Right lobe of liver (tissue), 4 donors: ENCODE measurements around the gene TNIK.

Source experiments
- POLR2A ChIP-seq: fragments of 450-650 bp; IDR thresholded peaks from one replicate; pipeline ENCODE4 v1.6.1; 2017; ENCODE audit warnings: antibody characterized with exemption, mild to moderate bottlenecking
- TF ChIP-seq, protein P1 (sequence below), 4 donors: fragments of 200-600 bp in 3 of 4; fragments of 450-650 bp in 1 of 4; IDR thresholded peaks; one replicate each; pipeline versions ENCODE4 v1.5.1 to v1.8.0; 2016 to 2022; ENCODE audit warnings: antibody characterized with exemption in 4 of 4, mild to moderate bottlenecking in 2 of 4
- donor health status: DM: no; HTN: no; CAD: no.
- donor health status: DM: no; HTN: no; CAD: no.
- donor health status: DM: no; HTN: yes; CAD: no.

DNA sequence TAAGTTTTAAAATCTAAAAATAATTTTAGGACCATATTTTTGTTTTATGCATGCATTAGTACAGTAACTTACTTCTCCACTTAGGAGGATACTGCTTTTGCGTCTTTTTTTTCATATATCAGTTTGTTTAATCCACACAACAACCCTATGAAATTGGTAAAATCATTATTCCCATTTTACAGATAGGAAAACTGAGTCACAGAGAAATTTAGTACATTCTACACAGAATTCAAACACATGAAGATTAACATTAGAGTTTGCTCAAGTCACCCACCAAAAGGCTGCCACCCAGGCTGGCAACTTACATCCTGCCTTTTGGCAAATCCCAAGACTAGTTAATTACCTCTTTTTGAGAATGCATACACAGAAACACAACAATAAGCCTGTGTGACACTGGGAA lies 28.7 kb downstream of the TNIK start:
- TF ChIP-seq, protein P1, sequence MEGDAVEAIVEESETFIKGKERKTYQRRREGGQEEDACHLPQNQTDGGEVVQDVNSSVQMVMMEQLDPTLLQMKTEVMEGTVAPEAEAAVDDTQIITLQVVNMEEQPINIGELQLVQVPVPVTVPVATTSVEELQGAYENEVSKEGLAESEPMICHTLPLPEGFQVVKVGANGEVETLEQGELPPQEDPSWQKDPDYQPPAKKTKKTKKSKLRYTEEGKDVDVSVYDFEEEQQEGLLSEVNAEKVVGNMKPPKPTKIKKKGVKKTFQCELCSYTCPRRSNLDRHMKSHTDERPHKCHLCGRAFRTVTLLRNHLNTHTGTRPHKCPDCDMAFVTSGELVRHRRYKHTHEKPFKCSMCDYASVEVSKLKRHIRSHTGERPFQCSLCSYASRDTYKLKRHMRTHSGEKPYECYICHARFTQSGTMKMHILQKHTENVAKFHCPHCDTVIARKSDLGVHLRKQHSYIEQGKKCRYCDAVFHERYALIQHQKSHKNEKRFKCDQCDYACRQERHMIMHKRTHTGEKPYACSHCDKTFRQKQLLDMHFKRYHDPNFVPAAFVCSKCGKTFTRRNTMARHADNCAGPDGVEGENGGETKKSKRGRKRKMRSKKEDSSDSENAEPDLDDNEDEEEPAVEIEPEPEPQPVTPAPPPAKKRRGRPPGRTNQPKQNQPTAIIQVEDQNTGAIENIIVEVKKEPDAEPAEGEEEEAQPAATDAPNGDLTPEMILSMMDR (IDR thresholded peaks at IDR 0.05): no peak
- TF ChIP-seq POLR2A: no peak
